ENCODE results near the gene ABCC5. TPM values are rescaled to one million over a fixed set of nuclear protein-coding genes. Genes with fewer than 3 reads are reported as not detected.
"Not testable (repeated sequence)": the region's sequence is repeated elsewhere in the genome, so short reads cannot be mapped to it uniquely, and the experiment has no call there.

ABCC5 gene
- polyA plus RNA-seq, 1 donor (not counting 4 experiments of a cell fraction or from before 2014, with no cell fraction given) = 28.7 TPM

- no peaks in the 10 kb centered on the region for H3K79me2 ChIP-seq (ENCODE audit: control insufficient read depth, insufficient read depth, low read length)
- no peak overlapping the region for H3K27ac ChIP-seq (ENCODE audit: control insufficient read depth, insufficient read depth, low read length)
- H2AFZ ChIP-seq (ENCODE audit: control insufficient read depth, low read length) = no peak overlapping the region
- H3K27me3 ChIP-seq (ENCODE audit: control insufficient read depth, extremely low read depth, insufficient read depth, low read length) = no peaks in the 10 kb centered on the region
- dilution Hi-C loops (cut with MboI; ENCODE audit: extremely low pct_ligation_motif_present, low sequenced_read_pairs) = no loop called here
- no peak for DNase-seq (ENCODE audit: low read depth, low spot score)
- no peaks in the 10 kb centered on the region for H3K4me1 ChIP-seq (ENCODE audit: control insufficient read depth, extremely low read depth, insufficient read depth, low read length)
- no peaks in the 10 kb centered on the region for H4K20me1 ChIP-seq (ENCODE audit: control insufficient read depth, extremely low read depth, insufficient read depth, low read length)
- FAIRE-seq = peak; percentile 78
- H3K9me1 ChIP-seq (ENCODE audit: control insufficient read depth, extremely low read depth, insufficient read depth, low read length) = no peaks in the 10 kb centered on the region
- no peak overlapping the region for H3K9ac ChIP-seq (ENCODE audit: control insufficient read depth, extremely low read depth, insufficient read depth, low read length)
- no peaks in the 10 kb centered on the region for H3K36me3 ChIP-seq (ENCODE audit: control insufficient read depth in 2 of 2, extremely low read depth in 1 of 2, insufficient read depth in 2 of 2, low read length in 2 of 2)
- H3K4me2 ChIP-seq (ENCODE audit: control insufficient read depth, extremely low read depth, insufficient read depth, low read depth, low read length) = no peak overlapping the region
- no peaks in the 10 kb centered on the region for H3K9me3 ChIP-seq (ENCODE audit: control insufficient read depth, low read depth, low read length)
- TF ChIP-seq EZH2 (IDR thresholded peaks at IDR 0.05; ENCODE audit: low read length) (no peak), CTCF (optimal IDR thresholded peaks at IDR 0.05 in 1 of 3, IDR thresholded peaks at IDR 0.05 in 1 of 3, conservative IDR thresholded peaks at IDR 0.05 in 1 of 3; ENCODE audit: extremely low read depth in 1 of 3, insufficient read depth in 2 of 3, low read length in 3 of 3) (no peak)
- H3K4me3 ChIP-seq (ENCODE audit: control insufficient read depth in 2 of 3, extremely low read depth in 1 of 3, insufficient read depth in 2 of 3, low read depth in 1 of 3, low read length in 3 of 3) = no peak overlapping the region
These were observed 21.7 kb upstream of the ABCC5 start for GRCh38 chr3:184039414-184039813.

DNA sequence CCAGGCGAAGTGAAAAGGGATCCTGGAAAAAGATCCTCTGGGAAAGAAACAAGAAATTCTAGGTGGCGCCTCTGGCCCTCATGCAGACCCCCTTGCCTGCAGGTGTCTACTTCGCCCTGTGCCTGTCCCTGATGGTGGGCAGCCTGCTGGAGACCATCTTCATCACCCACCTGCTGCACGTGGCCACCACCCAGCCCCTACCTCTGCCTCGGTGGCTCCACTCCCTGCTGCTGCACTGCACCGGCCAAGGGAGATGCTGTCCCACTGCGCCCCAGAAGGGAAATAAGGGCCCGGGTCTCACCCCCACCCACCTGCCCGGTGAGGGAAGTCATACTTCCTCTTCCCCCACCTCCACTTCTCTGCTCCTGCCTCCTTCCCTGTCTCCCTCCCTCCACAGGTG is 20.6 kb upstream of the ABCC5 start:
- FAIRE-seq; H3K27me3 ChIP-seq (ENCODE audit: control insufficient read depth, extremely low read depth, insufficient read depth, low read length); H3K4me2 ChIP-seq (ENCODE audit: control insufficient read depth, extremely low read depth, insufficient read depth, low read depth, low read length); H2AFZ ChIP-seq (ENCODE audit: control insufficient read depth, low read length); H3K9ac ChIP-seq (ENCODE audit: control insufficient read depth, extremely low read depth, insufficient read depth, low read length); dilution Hi-C loops (cut with MboI; ENCODE audit: extremely low pct_ligation_motif_present, low sequenced_read_pairs); H3K27ac ChIP-seq (ENCODE audit: control insufficient read depth, insufficient read depth, low read length); H3K79me2 ChIP-seq (ENCODE audit: control insufficient read depth, insufficient read depth, low read length); DNase-seq (ENCODE audit: low read depth, low spot score); H3K9me1 ChIP-seq (ENCODE audit: control insufficient read depth, extremely low read depth, insufficient read depth, low read length); H3K36me3 ChIP-seq (ENCODE audit: control insufficient read depth in 2 of 2, extremely low read depth in 1 of 2, insufficient read depth in 2 of 2, low read length in 2 of 2); H4K20me1 ChIP-seq (ENCODE audit: control insufficient read depth, extremely low read depth, insufficient read depth, low read length); H3K9me3 ChIP-seq (ENCODE audit: control insufficient read depth, low read depth, low read length); H3K4me3 ChIP-seq (ENCODE audit: control insufficient read depth in 2 of 3, extremely low read depth in 1 of 3, insufficient read depth in 2 of 3, low read depth in 1 of 3, low read length in 3 of 3); H3K4me1 ChIP-seq (ENCODE audit: control insufficient read depth, extremely low read depth, insufficient read depth, low read length): not testable (repeated sequence)

DNA sequence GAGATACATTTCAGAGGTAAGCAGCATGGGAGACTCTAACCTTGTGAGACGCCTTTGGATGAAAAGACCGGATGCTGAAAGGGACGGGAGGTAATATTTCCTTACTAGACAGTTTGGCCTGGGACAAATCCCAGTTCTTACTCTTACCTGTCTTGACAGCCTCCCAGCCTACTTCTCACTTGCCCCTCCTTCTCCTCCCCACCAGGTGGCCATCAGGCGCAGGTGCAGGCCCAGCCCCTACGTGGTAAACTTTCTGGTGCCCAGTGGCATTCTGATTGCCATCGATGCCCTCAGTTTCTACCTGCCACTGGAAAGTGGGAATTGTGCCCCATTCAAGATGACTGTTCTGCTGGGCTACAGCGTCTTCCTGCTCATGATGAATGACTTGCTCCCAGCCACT is 20.1 kb upstream of the ABCC5 start:
- dilution Hi-C loops (cut with MboI; ENCODE audit: extremely low pct_ligation_motif_present, low sequenced_read_pairs) = no loop called here
- Histone ChIP-seq H3K9me1 (ENCODE audit: control insufficient read depth, extremely low read depth, insufficient read depth, low read length) (no peaks in the 10 kb centered on the region), H3K9ac (ENCODE audit: control insufficient read depth, extremely low read depth, insufficient read depth, low read length) (no peak overlapping the region), H3K9me3 (ENCODE audit: control insufficient read depth, low read depth, low read length) (no peaks in the 10 kb centered on the region), H3K79me2 (ENCODE audit: control insufficient read depth, insufficient read depth, low read length) (no peaks in the 10 kb centered on the region), H3K4me2 (ENCODE audit: control insufficient read depth, extremely low read depth, insufficient read depth, low read depth, low read length) (no peak overlapping the region), H3K4me3 (ENCODE audit: control insufficient read depth in 2 of 3, extremely low read depth in 1 of 3, insufficient read depth in 2 of 3, low read depth in 1 of 3, low read length in 3 of 3) (no peak overlapping the region), H2AFZ (ENCODE audit: control insufficient read depth, low read length) (no peak overlapping the region), H3K27ac (ENCODE audit: control insufficient read depth, insufficient read depth, low read length) (no peak overlapping the region), H3K4me1 (ENCODE audit: control insufficient read depth, extremely low read depth, insufficient read depth, low read length) (no peaks in the 10 kb centered on the region), H3K36me3 (ENCODE audit: control insufficient read depth in 2 of 2, extremely low read depth in 1 of 2, insufficient read depth in 2 of 2, low read length in 2 of 2) (no peaks in the 10 kb centered on the region), H4K20me1 (ENCODE audit: control insufficient read depth, extremely low read depth, insufficient read depth, low read length) (no peaks in the 10 kb centered on the region), H3K27me3 (ENCODE audit: control insufficient read depth, extremely low read depth, insufficient read depth, low read length) (no peaks in the 10 kb centered on the region)
- TF ChIP-seq CTCF (optimal IDR thresholded peaks at IDR 0.05 in 1 of 3, IDR thresholded peaks at IDR 0.05 in 1 of 3, conservative IDR thresholded peaks at IDR 0.05 in 1 of 3; ENCODE audit: extremely low read depth in 1 of 3, insufficient read depth in 2 of 3, low read length in 3 of 3) = peak in 1 of 3 experiments; percentile 4
- no peak for TF ChIP-seq EZH2 (IDR thresholded peaks at IDR 0.05; ENCODE audit: low read length)
- FAIRE-seq (no peak), DNase-seq (ENCODE audit: low read depth, low spot score) (no peak)

Data from keratinocyte (primary cell).